H1 (cell line): Measurements from ENCODE around the gene ADH1C. TPM values are rescaled to one million over a fixed set of nuclear protein-coding genes. Genes with fewer than 3 reads are reported as not detected.

ENCODE experiments used
- CTCF ChIA-PET: fragments of 300-600 bp; sonication (Branson Sonifier 250); formaldehyde crosslinking; loops from one replicate; lab custom pipeline; 2021; ENCODE audit not compliant: partially characterized antibody; lab: Charles Lee
- POLR2A ChIA-PET: fragments of 300-600 bp; sonication (Branson Sonifier 250); formaldehyde crosslinking; loops from one replicate; lab custom pipeline; 2021; ENCODE audit warnings: inconsistent platforms; ENCODE audit not compliant: partially characterized antibody; lab: Charles Lee
- DNase-seq, 2 experiments: peaks; one replicate each; pipeline versions ENCODE4 v3.0.0 to v3.0.0-alpha.2; 2010 to 2022; ENCODE audit warnings: low spot score in 2 of 2, low read depth in 1 of 2, mixed read lengths in 1 of 2
- FAIRE-seq: peaks from 2 replicates; lab custom pipeline; 2011; peaks lifted over from hg19 to GRCh38; lab: Jason Lieb, UNC
- H2AFZ ChIP-seq: 2 replicates; pipeline ENCODE4 v1.8.1; 2012; ENCODE audit warnings: low read length, inconsistent platforms
- H2AK5ac ChIP-seq: 2 replicates; pipeline ENCODE4 v1.6.1; 2013; ENCODE audit warnings: low read depth, low read length
- H2BK120ac ChIP-seq: replicated peaks from 2 replicates; pipeline ENCODE3; 2013; ENCODE audit warnings: low read depth, low read length, inconsistent platforms
- H2BK12ac ChIP-seq: 2 replicates; pipeline ENCODE4 v1.6.1; 2013; ENCODE audit warnings: low read depth, low read length
- H2BK15ac ChIP-seq: 2 replicates; pipeline ENCODE4 v1.6.1; 2013; ENCODE audit warnings: low read length
- H2BK20ac ChIP-seq: 2 replicates; pipeline ENCODE4 v1.6.1; 2013; ENCODE audit warnings: low read length
- H2BK5ac ChIP-seq: 2 replicates; pipeline ENCODE4 v1.6.1; 2013; ENCODE audit warnings: low read depth, low read length
- H3K14ac ChIP-seq: 2 replicates; pipeline ENCODE4 v1.6.1; 2013; ENCODE audit warnings: inconsistent platforms; ENCODE audit not compliant: insufficient read length
- H3K18ac ChIP-seq: 2 replicates; pipeline ENCODE4 v1.6.1; 2013; ENCODE audit warnings: low read length; ENCODE audit errors: extremely low read depth
- H3K23ac ChIP-seq: 2 replicates; pipeline ENCODE4 v1.6.1; 2013; ENCODE audit warnings: inconsistent platforms; ENCODE audit not compliant: insufficient read length
- H3K23me2 ChIP-seq: 2 replicates; pipeline ENCODE4 v1.6.1; 2013; ENCODE audit warnings: low read depth, low read length
- H3K27ac ChIP-seq: 2 replicates; pipeline ENCODE4 v1.6.1; 2011; ENCODE audit warnings: low read depth, low read length, inconsistent platforms
- H3K27me3 ChIP-seq, 4 experiments: replicated peaks in 1 of 4; 1 replicate in 1 of 4; 2 replicates in 3 of 4; pipeline versions ENCODE4 v1.6.1 to v1.8.1; 2011 to 2013; ENCODE audit warnings: low read length in 3 of 4, mild to moderate bottlenecking in 3 of 4, inconsistent platforms in 2 of 4, mixed read lengths in 2 of 4, moderate library complexity in 1 of 4; ENCODE audit not compliant: control insufficient read depth in 3 of 4, insufficient read depth in 3 of 4; ENCODE audit errors: extremely low read depth in 1 of 4
- H3K36me3 ChIP-seq, 4 experiments: 2 replicates each; pipeline versions ENCODE4 v1.6.1 to v1.8.1; 2011 to 2013; ENCODE audit warnings: mild to moderate bottlenecking in 4 of 4, low read length in 3 of 4, moderate library complexity in 2 of 4, control low read depth in 1 of 4, inconsistent platforms in 1 of 4; ENCODE audit not compliant: insufficient read depth in 4 of 4, control insufficient read depth in 2 of 4
- H3K4ac ChIP-seq: replicated peaks from 2 replicates; pipeline ENCODE3; 2013; ENCODE audit warnings: low read length, low read depth, mixed read lengths, inconsistent platforms; ENCODE audit not compliant: insufficient read length
- H3K4me1 ChIP-seq, 4 experiments: replicated peaks in 1 of 4; 1 replicate in 1 of 4; 2 replicates in 3 of 4; pipeline versions ENCODE4 v1.6.1 to v1.8.1; 2011 to 2013; ENCODE audit warnings: low read length in 3 of 4, inconsistent platforms in 2 of 4, mixed read lengths in 1 of 4; ENCODE audit not compliant: insufficient read depth in 4 of 4, control insufficient read depth in 3 of 4
- H3K4me2 ChIP-seq, 2 experiments: 2 replicates each; pipeline versions ENCODE4 v1.6.1 to v1.8.1; 2011 to 2013; ENCODE audit warnings: low read depth in 2 of 2, low read length in 2 of 2, control low read depth in 1 of 2, inconsistent platforms in 1 of 2, mild to moderate bottlenecking in 1 of 2; ENCODE audit not compliant: insufficient read depth in 1 of 2
- H3K4me3 ChIP-seq, 4 experiments: fragments of 200-600, 300-600 bp in 1 of 4; sonication (generic), shearing (Covaris generic), sonication (Bioruptor Twin) in 1 of 4; 2 replicates each; pipeline versions ENCODE4 v1.5.1 to v1.8.1; 2011 to 2016; ENCODE audit warnings: low read length in 4 of 4, low read depth in 3 of 4, control low read depth in 2 of 4, inconsistent platforms in 2 of 4, mild to moderate bottlenecking in 2 of 4, mixed read lengths in 1 of 4, moderate library complexity in 1 of 4; ENCODE audit not compliant: insufficient read depth in 2 of 4; ENCODE audit errors: extremely low read depth in 1 of 4
- H3K56ac ChIP-seq: replicated peaks from 2 replicates; pipeline ENCODE3; 2013; ENCODE audit warnings: low read depth, mild to moderate bottlenecking, mixed read lengths, low read length, inconsistent platforms; ENCODE audit not compliant: insufficient read length
- H3K79me1 ChIP-seq: 2 replicates; pipeline ENCODE4 v1.6.1; 2013; ENCODE audit warnings: low read depth, low read length, control low read depth
- H3K79me2 ChIP-seq, 2 experiments: 2 replicates each; pipeline versions ENCODE4 v1.6.1 to v1.8.1; 2012 to 2013; ENCODE audit warnings: low read length in 2 of 2, mild to moderate bottlenecking in 2 of 2, inconsistent platforms in 1 of 2; ENCODE audit not compliant: insufficient read depth in 2 of 2, control insufficient read depth in 1 of 2
- H3K9ac ChIP-seq, 4 experiments: replicated peaks in 1 of 4; 1 replicate in 1 of 4; 2 replicates in 3 of 4; pipeline versions ENCODE4 v1.6.1 to v1.8.1; 2011 to 2013; ENCODE audit warnings: low read depth in 3 of 4, low read length in 3 of 4, control low read depth in 2 of 4, mild to moderate bottlenecking in 2 of 4, moderate library complexity in 2 of 4, inconsistent platforms in 1 of 4; ENCODE audit errors: extremely low read depth in 1 of 4
- H3K9me3 ChIP-seq, 2 experiments: 2 replicates each; pipeline versions ENCODE4 v1.6.1 to v1.8.1; 2012 to 2013; ENCODE audit warnings: mild to moderate bottlenecking in 2 of 2, moderate library complexity in 2 of 2, control low read depth in 1 of 2, inconsistent platforms in 1 of 2, low read depth in 1 of 2, low read length in 1 of 2, mixed read lengths in 1 of 2; ENCODE audit not compliant: insufficient read depth in 2 of 2
- H4K20me1 ChIP-seq, 2 experiments: replicated peaks in 1 of 2; 2 replicates each; pipeline versions ENCODE3 to v1.8.1; 2011 to 2013; ENCODE audit warnings: inconsistent platforms in 2 of 2, low read length in 2 of 2, mild to moderate bottlenecking in 1 of 2; ENCODE audit not compliant: insufficient read depth in 2 of 2, control insufficient read depth in 1 of 2
- H4K5ac ChIP-seq: 2 replicates; pipeline ENCODE4 v1.6.1; 2013; ENCODE audit warnings: low read length, low read depth, mixed read lengths, inconsistent platforms; ENCODE audit not compliant: insufficient read length
- H4K8ac ChIP-seq: 2 replicates; pipeline ENCODE4 v1.8.0; 2013; ENCODE audit warnings: mild to moderate bottlenecking, moderate library complexity, low read length, inconsistent platforms; ENCODE audit not compliant: insufficient read depth; ENCODE audit errors: extremely low read depth
- H4K91ac ChIP-seq: replicated peaks from 2 replicates; pipeline ENCODE3; 2013; ENCODE audit warnings: low read length, mixed read lengths, inconsistent platforms; ENCODE audit not compliant: insufficient read length
- ASH2L ChIP-seq: fragments of 200-600, 300-600 bp; sonication (generic); IDR thresholded peaks from one replicate; pipeline ENCODE4 v1.7.1; 2017; ENCODE audit warnings: low read length
- CBX5 ChIP-seq: fragments of 300-800, 300-1000 bp; sonication (generic); IDR thresholded peaks from 2 replicates; pipeline ENCODE4 v1.7.1; 2016; ENCODE audit warnings: antibody characterized with exemption, low read length, low read depth
- CHD2 ChIP-seq: IDR thresholded peaks from 2 replicates; pipeline ENCODE4 v1.6.1; 2012; ENCODE audit warnings: low read length, improper control_type of control experiment
- CTBP2 ChIP-seq: IDR thresholded peaks from 2 replicates; pipeline ENCODE4 v1.7.0; 2011; ENCODE audit warnings: borderline replicate concordance, mild to moderate bottlenecking, moderate library complexity, mixed read lengths, low read length; ENCODE audit not compliant: insufficient read depth, insufficient read length
- EGR1 ChIP-seq: IDR thresholded peaks from 2 replicates; pipeline ENCODE4 v1.6.1; 2011; ENCODE audit warnings: low read depth, low read length, borderline replicate concordance
- RBBP5 ChIP-seq: IDR thresholded peaks from 2 replicates; pipeline ENCODE4 v1.7.1; 2012; ENCODE audit warnings: low read depth, mild to moderate bottlenecking, inconsistent platforms, low read length, moderate library complexity, borderline replicate concordance
- TCF12 ChIP-seq: IDR thresholded peaks from 2 replicates; pipeline ENCODE4 v1.6.1; 2011; ENCODE audit warnings: low read depth, mild to moderate bottlenecking, low read length
- ZNF274 ChIP-seq: IDR thresholded peaks from 2 replicates; pipeline ENCODE4 v1.7.0; 2012; ENCODE audit warnings: low read length, borderline replicate concordance; ENCODE audit errors: extremely low read depth
- WGBS, 2 experiments: shearing (Covaris generic) in 1 of 2; methylation state at CpG; one replicate each; pipeline versions ENCODE4 v1.1.6 to v1.1.7; 2013 to 2015; ENCODE audit warnings: low lambda C conversion rate in 2 of 2, mixed read lengths in 2 of 2, inconsistent platforms in 1 of 2, low coverage in 1 of 2, missing lambda C conversion rate in 1 of 2; ENCODE audit not compliant: insufficient replicate concordance in 2 of 2, insufficient coverage in 1 of 2, insufficient read length in 1 of 2; ENCODE audit errors: extremely low coverage in 1 of 2, missing lambda C conversion rate in 1 of 2; 5-methylcytosine and 5-hydroxymethylcytosine counted together
- polyA plus RNA-seq, 7 experiments: library from polyadenylated mRNA; depleted of rRNA in 3 of 7; stranded (reverse) in 5 of 7; unstranded in 2 of 7; fragments of >200 nt in 5 of 7; fragments of 200-250 nt in 2 of 7; gene quantifications; 1 replicate in 5 of 7; 2 replicates in 1 of 7; 4 replicates in 1 of 7; pipeline versions ENCODE4 v1.2.1 to v1.2.3, GENCODE V29; 2011 to 2013; ENCODE audit warnings: missing spikeins in 2 of 7, mixed read lengths in 2 of 7
- total RNA-seq: library from RNA; stranded (reverse); fragmentation: NEBNext Ultra II Directional; extraction: Animal tissue kit (Norgen Biotek cat#: 25700); gene quantifications from 2 replicates; pipeline ENCODE4 v1.2.1, GENCODE V29; 2021

The ADH1C gene
- total and polyA plus RNA-seq, 2 of the 8 experiments (the other 6 are each of a cell fraction or from before 2014, with no cell fraction given) = not detected

GRCh38 chr4:99390055-99390454 is 37.5 kb upstream of the ADH1C start:
- Histone ChIP-seq H3K56ac (no peak overlapping the region), H3K4ac (no peak overlapping the region), H4K8ac (no peak overlapping the region), H3K79me1 (no peaks in the 10 kb centered on the region), H3K23me2 (no peaks in the 10 kb centered on the region), H3K14ac (no peak overlapping the region), H3K27me3 (no peaks in the 10 kb centered on the region), H4K91ac (no peak overlapping the region), H3K4me2 (no peak overlapping the region), H2BK20ac (no peak overlapping the region), H3K79me2 (no peaks in the 10 kb centered on the region), H3K9ac (no peak overlapping the region), H3K23ac (no peak overlapping the region), H2BK5ac (no peak overlapping the region), H4K20me1 (no peaks in the 10 kb centered on the region), H3K27ac (no peak overlapping the region), H2AFZ (no peak overlapping the region), H2AK5ac (no peak overlapping the region), H4K5ac (no peak overlapping the region), H3K36me3 (no peaks in the 10 kb centered on the region), H2BK120ac (no peak overlapping the region), H3K9me3 (no peaks in the 10 kb centered on the region), H2BK15ac (no peak overlapping the region), H3K4me1 (no peaks in the 10 kb centered on the region), H2BK12ac (no peak overlapping the region), H3K4me3 (no peak overlapping the region), H3K18ac (no peak overlapping the region)
- TF ChIP-seq ASH2L = no peak
- TF ChIP-seq CTBP2 = no peak
- TF ChIP-seq CBX5 = no peak
- TF ChIP-seq RBBP5 = no peak
- no peak for TF ChIP-seq CHD2
- TF ChIP-seq EGR1 = no peak
- TF ChIP-seq ZNF274 = no peak
- TF ChIP-seq TCF12 = no peak
- DNase-seq (no peak), FAIRE-seq (no peak)
- ChIA-PET CTCF (interaction anchor here (1.2 kb wide), 1 partner anchor 334 kb away, joined by 3 read pairs; no protein-coding TSS in a partner anchor), POLR2A (interaction anchor here (1.1 kb wide), 1 partner anchor 301 kb away, joined by 3 read pairs; the partner anchor contains the start of gene ADH5)
- 90% methylated on average over 1 of the region's 1 CpG; no CpG with 5 or more reads in 1 of the 2 experiments for WGBS, 2 experiments
